Measurements from ENCODE around the gene KATNAL2. TPM values are rescaled to one million over a fixed set of nuclear protein-coding genes. Genes with fewer than 3 reads are reported as not detected.

KATNAL2 gene
- total RNA-seq, 1 experiment from 2014 or later, result 21.7 TPM

- Mint-ChIP-seq H3K27ac (no peak overlapping the region), H3K27me3 (ENCODE audit: low read depth) (no peaks in the 10 kb centered on the region), H3K36me3 (ENCODE audit: insufficient read depth in 1 of 3, low read depth in 3 of 3) (peaks cover 8 to 38% (median 25%) of the 10 kb centered on the region in 3 experiments), H3K4me1 (peaks cover 11 to 14% of the 10 kb centered on the region in 2 experiments), H3K9me3 (no peaks in the 10 kb centered on the region), H3K4me3 (no peak overlapping the region)
- no peaks in the 10 kb centered on the region for H3K23me2 ChIP-seq (ENCODE audit: insufficient read length, low read depth, low read length, poor library complexity, severe bottlenecking)
- H4K8ac ChIP-seq (replicated peaks; ENCODE audit: insufficient read length, low read depth, low read length), result no peak overlapping the region
- H3K79me1 ChIP-seq (ENCODE audit: insufficient read depth, low read depth, low read length, poor library complexity, severe bottlenecking), result no peaks in the 10 kb centered on the region
- WGBS (ENCODE audit: extremely low coverage, insufficient read length, low lambda C conversion rate), result no CpG with 5 or more reads among the region's 4 CpGs
- H3K27me3 ChIP-seq (ENCODE audit: insufficient read depth, low read length), result no peaks in the 10 kb centered on the region; the same call in 1 of the 2 replicates
- no peak overlapping the region for H2BK20ac ChIP-seq (ENCODE audit: low read depth, low read length, poor library complexity, severe bottlenecking)
- H4K20me1 ChIP-seq (ENCODE audit: control insufficient read depth, insufficient read depth, insufficient read length), result no peaks in the 10 kb centered on the region
- H3K23ac ChIP-seq (ENCODE audit: insufficient read length, low read depth, low read length), result no peak overlapping the region
- no peaks in the 10 kb centered on the region for H3K9me3 ChIP-seq (ENCODE audit: control insufficient read depth, low read depth, low read length)
- H2BK15ac ChIP-seq (ENCODE audit: low read depth, low read length), result no peak overlapping the region
- no peaks in the 10 kb centered on the region for H3K79me2 ChIP-seq (ENCODE audit: insufficient read depth, low read length)
- no peak overlapping the region for H3K18ac ChIP-seq (ENCODE audit: insufficient read length, low read depth, low read length)
- no peak overlapping the region for H3K9ac ChIP-seq (ENCODE audit: extremely low read depth, insufficient read length, low read length)
- H3K14ac ChIP-seq (ENCODE audit: insufficient read depth, low read length), result no peak overlapping the region
- no peak overlapping the region for H3K56ac ChIP-seq (ENCODE audit: insufficient read length, low read depth, low read length)
- no peak for DNase-seq
- H2BK12ac ChIP-seq (ENCODE audit: insufficient read length, low read depth, low read length), result no peak overlapping the region
- no peak overlapping the region for H4K91ac ChIP-seq (ENCODE audit: insufficient read length, low read depth, low read length)
- H2BK120ac ChIP-seq (ENCODE audit: low read depth, low read length, poor library complexity, severe bottlenecking), result no peak overlapping the region
- H2AK5ac ChIP-seq (ENCODE audit: insufficient read length, low read length), result no peak overlapping the region
- H3K4me2 ChIP-seq (ENCODE audit: insufficient read depth, insufficient read length, low read length), result no peak overlapping the region
- H3K4me1 ChIP-seq (ENCODE audit: insufficient read depth, low read length), result no peaks in the 10 kb centered on the region; the same call in 1 of the 2 replicates
- no peak overlapping the region for H2BK5ac ChIP-seq (ENCODE audit: insufficient read length, low read length)
- no peak overlapping the region for H3T11ph ChIP-seq (ENCODE audit: low read length)
- H2AFZ ChIP-seq (ENCODE audit: low read length), result no peak overlapping the region
- TF ChIP-seq CTCF (conservative IDR thresholded peaks at IDR 0.05), result no peak
- H3K4ac ChIP-seq (ENCODE audit: low read depth, low read length), result no peak overlapping the region
- H3K27ac ChIP-seq (ENCODE audit: insufficient read length, low read depth, low read length), result no peak overlapping the region
- H4K5ac ChIP-seq (ENCODE audit: insufficient read length, low read depth, low read length), result no peak overlapping the region
These were observed 203.0 kb downstream of the KATNAL2 start for GRCh38 chr18:47120428-47120827.
